HCT116 (cell line): Measurements from ENCODE around the gene PIP4K2C. TPM values are rescaled to one million over a fixed set of nuclear protein-coding genes. Genes with fewer than 3 reads are reported as not detected.

Source experiments
- ATAC-seq: fragments of 200-7000 bp; cut with Tn5 transposase; 2 replicates; pipeline ENCODE4 v1.9.1; 2020; ENCODE audit warnings: mild to moderate bottlenecking, moderate library complexity
- BruUV-seq: library from RNA; stranded (reverse); fragments of 400-500 nt; replicated peaks from 2 replicates; lab custom pipeline; 2021; lab: Mats Ljungman, UMichigan
- CTCF ChIA-PET: fragments of 300-600 bp; sonication (Branson Sonifier 250); formaldehyde crosslinking; loops from one replicate; lab custom pipeline; 2021; ENCODE audit warnings: antibody characterized with exemption; lab: Charles Lee
- POLR2A ChIA-PET: fragments of 300-600, 350-600 bp; sonication (Branson Sonifier 250); formaldehyde crosslinking; loops from one replicate; lab custom pipeline; 2021; ENCODE audit warnings: antibody characterized with exemption; lab: Charles Lee
- RAD21 ChIA-PET, 2 experiments: fragments of 300-600 bp; sonication (Branson Sonifier 250); formaldehyde crosslinking; loops; one replicate each; lab custom pipeline; 2023; ENCODE audit warnings: low total read pairs in 2 of 2; ENCODE audit not compliant: uncharacterized antibody in 2 of 2, unreplicated experiment in 2 of 2, low non-redundant PET in 1 of 2; lab: Charles Lee
- DNase-seq: peaks from one replicate; pipeline ENCODE4 v3.0.0-alpha.2; 2010; ENCODE audit warnings: low read depth, low spot score
- H2AFZ ChIP-seq: fragments of 200-600 bp; shearing (Covaris generic), sonication (generic); 2 replicates; pipeline ENCODE4 v1.6.1; 2017; ENCODE audit warnings: low read depth, mixed run types, mixed read lengths, antibody characterized with exemption, low read length; ENCODE audit not compliant: poor library complexity, severe bottlenecking
- H3K27ac ChIP-seq: 2 replicates; pipeline ENCODE4 v1.5.1; 2012; ENCODE audit warnings: low read depth, low read length
- H3K27me3 ChIP-seq: fragments of 200-600 bp; sonication (generic); 2 replicates; pipeline ENCODE4 v1.6.1; 2016; ENCODE audit warnings: mixed run types, low read length, mixed read lengths; ENCODE audit not compliant: insufficient read depth
- H3K36me3 ChIP-seq, 2 experiments: fragments of 200-500 bp in 1 of 2; fragments of 200-600 bp in 1 of 2; sonication (Bioruptor generic) in 1 of 2; sonication (generic) in 1 of 2; 2 replicates each; pipeline versions ENCODE4 v1.5.1 to v1.6.1; 2014 to 2016; ENCODE audit warnings: low read length in 2 of 2, inconsistent platforms in 1 of 2, mixed read lengths in 1 of 2, mixed run types in 1 of 2; ENCODE audit not compliant: insufficient read depth in 2 of 2, control insufficient read depth in 1 of 2
- H3K4me1 ChIP-seq, 2 experiments: fragments of 200-600 bp in 1 of 2; sonication (generic) in 1 of 2; 2 replicates each; pipeline versions ENCODE4 v1.5.1 to v1.6.1; 2012 to 2017; ENCODE audit warnings: low read length in 2 of 2, inconsistent platforms in 1 of 2, mild to moderate bottlenecking in 1 of 2, mixed read lengths in 1 of 2, mixed run types in 1 of 2, moderate library complexity in 1 of 2; ENCODE audit not compliant: insufficient read depth in 2 of 2, control insufficient read depth in 1 of 2
- H3K4me2 ChIP-seq: fragments of 200-600 bp; sonication (generic); 2 replicates; pipeline ENCODE4 v1.6.1; 2017; ENCODE audit warnings: mixed run types, low read length, mixed read lengths
- H3K4me3 ChIP-seq, 2 experiments: fragments of 200-600 bp in 1 of 2; sonication (generic) in 1 of 2; replicated peaks in 1 of 2; 2 replicates each; pipeline ENCODE4 v1.5.1; 2011 to 2016; ENCODE audit warnings: low read length in 2 of 2, control low read depth in 1 of 2, low read depth in 1 of 2, mild to moderate bottlenecking in 1 of 2, mixed read lengths in 1 of 2, mixed run types in 1 of 2
- H3K79me2 ChIP-seq: fragments of 200-600 bp; sonication (generic); 2 replicates; pipeline ENCODE4 v1.6.1; 2017; ENCODE audit warnings: mild to moderate bottlenecking, mixed run types, low read length, moderate library complexity, mixed read lengths; ENCODE audit not compliant: insufficient read depth
- H3K9ac ChIP-seq: fragments of 200-600 bp; sonication (generic); 2 replicates; pipeline ENCODE4 v1.6.1; 2016; ENCODE audit warnings: low read length, mixed read lengths
- H3K9me2 ChIP-seq: fragments of 200-600 bp; sonication (generic), shearing (Covaris generic); 2 replicates; pipeline ENCODE4 v1.6.1; 2017; ENCODE audit warnings: mixed run types, mild to moderate bottlenecking, moderate library complexity; ENCODE audit not compliant: insufficient read depth
- H3K9me3 ChIP-seq, 2 experiments: fragments of 200-500 bp in 1 of 2; fragments of 200-600 bp in 1 of 2; sonication (Bioruptor generic) in 1 of 2; sonication (generic) in 1 of 2; 2 replicates each; pipeline ENCODE4 v1.6.1; 2014 to 2017; ENCODE audit warnings: low read length in 2 of 2, mixed read lengths in 2 of 2, inconsistent platforms in 1 of 2, low read depth in 1 of 2, mild to moderate bottlenecking in 1 of 2, mixed run types in 1 of 2, moderate library complexity in 1 of 2; ENCODE audit not compliant: control insufficient read depth in 1 of 2, insufficient read depth in 1 of 2
- H4K20me1 ChIP-seq: fragments of 200-600 bp; sonication (generic), shearing (Covaris generic); 2 replicates; pipeline ENCODE4 v1.6.1; 2017; ENCODE audit warnings: mixed run types, mild to moderate bottlenecking, moderate library complexity; ENCODE audit not compliant: insufficient read depth
- CBX3 ChIP-seq: IDR thresholded peaks from 2 replicates; pipeline ENCODE4 v1.6.1; 2012; ENCODE audit warnings: low read depth
- CEBPB ChIP-seq: IDR thresholded peaks from 2 replicates; pipeline ENCODE4 v1.6.1; 2012; ENCODE audit warnings: low read depth
- EGR1 ChIP-seq: IDR thresholded peaks from 2 replicates; pipeline ENCODE4 v1.6.1; 2012; ENCODE audit warnings: low read depth
- ELF1 ChIP-seq: IDR thresholded peaks from 2 replicates; pipeline ENCODE4 v1.6.1; 2012; ENCODE audit warnings: low read depth, borderline replicate concordance
- JUND ChIP-seq: IDR thresholded peaks from 2 replicates; pipeline ENCODE4 v1.6.1; 2012
- MAX ChIP-seq: IDR thresholded peaks from 2 replicates; pipeline ENCODE4 v1.6.1; 2012
- POLR2AphosphoS5 ChIP-seq: IDR thresholded peaks from 2 replicates; pipeline ENCODE4 v1.6.1; 2011; ENCODE audit warnings: mild to moderate bottlenecking, low read depth, low read length, moderate library complexity
- RAD21 ChIP-seq: IDR thresholded peaks from 2 replicates; pipeline ENCODE4 v1.6.1; 2012; ENCODE audit warnings: low read depth, mild to moderate bottlenecking
- SIN3A ChIP-seq: IDR thresholded peaks from 2 replicates; pipeline ENCODE4 v1.6.1; 2012; ENCODE audit warnings: low read depth
- SP1 ChIP-seq: IDR thresholded peaks from 2 replicates; pipeline ENCODE4 v1.6.1; 2012; ENCODE audit warnings: low read depth
- SRF ChIP-seq: IDR thresholded peaks from 2 replicates; pipeline ENCODE4 v1.6.1; 2012; ENCODE audit warnings: low read depth
- TCF7L2 ChIP-seq: IDR thresholded peaks from 2 replicates; pipeline ENCODE4 v1.7.0; 2011; ENCODE audit warnings: borderline replicate concordance, inconsistent platforms; ENCODE audit not compliant: insufficient read depth, insufficient read length; ENCODE audit errors: extremely low read depth
- YY1 ChIP-seq: IDR thresholded peaks from 2 replicates; pipeline ENCODE4 v1.6.1; 2011; ENCODE audit warnings: low read length, low read depth, moderate library complexity, mild to moderate bottlenecking; ENCODE audit not compliant: insufficient replicate concordance; ENCODE audit errors: extremely low read depth
- intact Hi-C: fragments of 100-400 bp; cut with micrococcal nuclease; formaldehyde crosslinking; loops from 2 replicates; pipeline ENCODE4 v1.10.0; 2022
- total RNA-seq: library from RNA; stranded (reverse); gene quantifications from one replicate; pipeline ENCODE4 v1.2.1, GENCODE V29; 2021; ENCODE audit not compliant: unreplicated experiment

PIP4K2C gene
- total RNA-seq, 1 experiment from 2014 or later: 38.4 TPM

- Histone ChIP-seq H3K4me2 (no peak overlapping the region), H3K9ac (no peak overlapping the region), H3K27ac (no peak overlapping the region), H3K27me3 (no peaks in the 10 kb centered on the region)
- ChIA-PET RAD21 (no interaction called here), CTCF (no interaction called here)
- no peak for TF ChIP-seq MAX
- no peak for TF ChIP-seq ELF1
- TF ChIP-seq POLR2AphosphoS5: no peak
- TF ChIP-seq SP1: no peak
- TF ChIP-seq EGR1: no peak
- no peak for TF ChIP-seq SRF
- no peak for TF ChIP-seq CBX3
- no peak for TF ChIP-seq SIN3A
- TF ChIP-seq YY1: no peak
- no peak for TF ChIP-seq TCF7L2
- TF ChIP-seq JUND: no peak
- TF ChIP-seq CEBPB: no peak
- TF ChIP-seq RAD21: no peak
- TF ChIP-seq, all 23 proteins: peak for 0
- Histone ChIP-seq H4K20me1 (no peaks in the 10 kb centered on the region), H3K4me1 (no peaks in the 10 kb centered on the region), H2AFZ (no peak overlapping the region), H3K4me3 (no peak overlapping the region), H3K36me3 (peaks cover 0 to 8% of the 10 kb centered on the region in 2 experiments; a peak in 3 of 4 replicates), H3K79me2 (no peaks in the 10 kb centered on the region), H3K9me2 (no peaks in the 10 kb centered on the region), H3K9me3 (no peaks in the 10 kb centered on the region)
- no TSS peak for BruUV-seq
- POLR2A ChIA-PET: no interaction called here
- ATAC-seq: no peak
- intact Hi-C loops: no loop called here
- DNase-seq: no peak
Observed at GRCh38 chr12:57579011-57579410, 12.0 kb upstream of the PIP4K2C start.
